Measurements from ENCODE around the gene LZTFL1. TPM values are rescaled to one million over a fixed set of nuclear protein-coding genes. Genes with fewer than 3 reads are reported as not detected.

LZTFL1 gene
- 10 to 100 TPM in 1 of 2 donors, 1 to 10 TPM in 1; 10.0 to 12.0 TPM for total RNA-seq

GRCh38 chr3:45841757-45842491 lies at the start of gene LZTFL1:
LZTFL1 (minus strand) TSS chr3:45842119; CDS start chr3:45841991, 128 bp downstream.

GRCh38 chr3:45885979-45886705 lies 44.2 kb upstream of the LZTFL1 start, which contains the start of gene CCR9:
CCR9 (plus strand) TSS chr3:45886543; CDS start chr3:45894934, 8,391 bp downstream.

GRCh38 chr3:45795882-45796765 lies 45.8 kb downstream of the LZTFL1 start, which contains the start of gene SLC6A20:
SLC6A20 (minus strand) TSS chr3:45796536; CDS start chr3:45796419, 117 bp downstream.

Other genes starting within 250 kb of the LZTFL1 start
- gene LIMD1, start 247.4 kb downstream of the LZTFL1 start, total RNA-seq = 10 to 100 TPM in 1 of 2 donors, 1 to 10 TPM in 1; 7.6 to 23.3 TPM
- gene SACM1L, start 152.7 kb downstream of the LZTFL1 start, total RNA-seq = 10 to 100 TPM; 26.8 to 44.0 TPM
- gene SLC6A20, start 45.6 kb downstream of the LZTFL1 start, total RNA-seq = not detected
- gene CCR9, start 44.4 kb upstream of the LZTFL1 start, total RNA-seq = not detected
- not detected for gene CXCR6, start 101.3 kb upstream of the LZTFL1 start, total RNA-seq
- gene FYCO1, start 153.7 kb upstream of the LZTFL1 start, total RNA-seq = 100 to 1,000 TPM in 1 of 2 donors, 10 to 100 TPM in 1; 45.6 to 111 TPM
- not detected for gene XCR1, start 185.4 kb upstream of the LZTFL1 start, total RNA-seq

Measured in melanocyte of skin (primary cell).